ENCODE results near the gene DNAH14.

- TF ChIP-seq, protein P1, sequence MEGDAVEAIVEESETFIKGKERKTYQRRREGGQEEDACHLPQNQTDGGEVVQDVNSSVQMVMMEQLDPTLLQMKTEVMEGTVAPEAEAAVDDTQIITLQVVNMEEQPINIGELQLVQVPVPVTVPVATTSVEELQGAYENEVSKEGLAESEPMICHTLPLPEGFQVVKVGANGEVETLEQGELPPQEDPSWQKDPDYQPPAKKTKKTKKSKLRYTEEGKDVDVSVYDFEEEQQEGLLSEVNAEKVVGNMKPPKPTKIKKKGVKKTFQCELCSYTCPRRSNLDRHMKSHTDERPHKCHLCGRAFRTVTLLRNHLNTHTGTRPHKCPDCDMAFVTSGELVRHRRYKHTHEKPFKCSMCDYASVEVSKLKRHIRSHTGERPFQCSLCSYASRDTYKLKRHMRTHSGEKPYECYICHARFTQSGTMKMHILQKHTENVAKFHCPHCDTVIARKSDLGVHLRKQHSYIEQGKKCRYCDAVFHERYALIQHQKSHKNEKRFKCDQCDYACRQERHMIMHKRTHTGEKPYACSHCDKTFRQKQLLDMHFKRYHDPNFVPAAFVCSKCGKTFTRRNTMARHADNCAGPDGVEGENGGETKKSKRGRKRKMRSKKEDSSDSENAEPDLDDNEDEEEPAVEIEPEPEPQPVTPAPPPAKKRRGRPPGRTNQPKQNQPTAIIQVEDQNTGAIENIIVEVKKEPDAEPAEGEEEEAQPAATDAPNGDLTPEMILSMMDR (conservative IDR thresholded peaks at IDR 0.05; ENCODE audit: low read depth in 2 of 2), result no peak
- no peak for TF ChIP-seq EZH2 (IDR thresholded peaks at IDR 0.05; ENCODE audit: low read depth, unreplicated experiment)
Measured at GRCh38 chr1:225380691-225381090, 451.2 kb downstream of the DNAH14 start.

Data from GM23338 (cell line).